HG02885 (cell line): ENCODE measurements around the gene GCHFR.

Experiments used
- ATAC-seq: cut with Tn5 transposase; IDR thresholded peaks from one replicate; pipeline ENCODE4 v1.9.1; 2021; ENCODE audit warnings: mild to moderate bottlenecking; ENCODE audit not compliant: unreplicated experiment, poor library complexity

The GCHFR gene

GRCh38 chr15:40775007-40775406 is 11.1 kb downstream of the GCHFR start:
- no peak for ATAC-seq

GRCh38 chr15:40775740-40776536 is 12.1 kb downstream of the GCHFR start:
- no peak for ATAC-seq

- ATAC-seq = no peak
Measured at GRCh38 chr15:40776537-40777141, 12.8 kb downstream of the GCHFR start.

GRCh38 chr15:40782609-40783227 is 18.9 kb downstream of the GCHFR start:
- ATAC-seq = peak; percentile 66

GRCh38 chr15:40785164-40785563 is 21.3 kb downstream of the GCHFR start:
- ATAC-seq = no peak

GRCh38 chr15:40785814-40786213 is 21.9 kb downstream of the GCHFR start:
- no peak for ATAC-seq

- ATAC-seq = no peak
Measured at GRCh38 chr15:40787344-40787841, 23.5 kb downstream of the GCHFR start.

- ATAC-seq = no peak
Measured at GRCh38 chr15:40787991-40788390, 24.1 kb downstream of the GCHFR start.

- no peak for ATAC-seq
Measured at GRCh38 chr15:40789119-40789518, 25.3 kb downstream of the GCHFR start.

- no peak for ATAC-seq
Measured at GRCh38 chr15:40789999-40790398, 26.1 kb downstream of the GCHFR start.

GRCh38 chr15:40790718-40791117 is 26.9 kb downstream of the GCHFR start:
- ATAC-seq = no peak

- no peak for ATAC-seq
Measured at GRCh38 chr15:40792394-40792793, 28.5 kb downstream of the GCHFR start.

GRCh38 chr15:40793216-40793989 is 29.5 kb downstream of the GCHFR start:
- ATAC-seq = no peak

GRCh38 chr15:40796041-40796440 is 32.2 kb downstream of the GCHFR start:
- ATAC-seq = no peak

GRCh38 chr15:40796512-40796911 is 32.6 kb downstream of the GCHFR start:
- ATAC-seq = no peak

GRCh38 chr15:40799523-40799922 is 35.7 kb downstream of the GCHFR start:
- ATAC-seq = no peak

- no peak for ATAC-seq
Measured at GRCh38 chr15:40803076-40803475, 39.2 kb downstream of the GCHFR start.

- no peak for ATAC-seq
Measured at GRCh38 chr15:40803688-40804087, 39.8 kb downstream of the GCHFR start.

GRCh38 chr15:40806672-40807027 is 42.8 kb downstream of the GCHFR start:
- no peak for ATAC-seq

GRCh38 chr15:40807028-40807887 is 43.4 kb downstream of the GCHFR start, which contains the start of the genes DNAJC17 and ZFYVE19:
DNAJC17 (minus strand) TSS chr15:40807473; CDS start chr15:40807446, 27 bp downstream.
ZFYVE19 (plus strand) TSS chr15:40807089; CDS start chr15:40807590, 501 bp downstream.
- peak; percentile 94 for ATAC-seq
